ENCODE measurements around the gene CHN2.

DNA sequence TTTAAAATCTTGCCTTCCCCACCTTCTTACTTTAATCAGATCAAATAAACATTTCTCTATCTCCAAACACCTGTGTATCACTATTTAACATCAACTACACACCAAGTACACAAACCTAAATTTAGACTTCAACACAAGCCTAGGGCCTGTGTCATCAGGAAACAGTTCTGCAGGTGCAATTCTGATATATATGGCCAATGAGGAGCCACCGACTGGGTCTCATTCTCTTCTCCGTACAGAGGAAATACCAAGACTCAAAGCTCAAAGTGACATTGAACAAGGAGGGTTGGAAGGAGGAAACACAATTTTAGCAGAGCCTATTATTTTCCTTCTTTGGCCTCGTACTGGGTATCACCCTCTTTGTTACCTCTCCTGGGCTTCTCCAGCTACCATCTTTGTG is 216.4 kb downstream of the CHN2 start:
- no peak for TF ChIP-seq POLR2AphosphoS5 (IDR thresholded peaks at IDR 0.05)
- TF ChIP-seq, protein P1, sequence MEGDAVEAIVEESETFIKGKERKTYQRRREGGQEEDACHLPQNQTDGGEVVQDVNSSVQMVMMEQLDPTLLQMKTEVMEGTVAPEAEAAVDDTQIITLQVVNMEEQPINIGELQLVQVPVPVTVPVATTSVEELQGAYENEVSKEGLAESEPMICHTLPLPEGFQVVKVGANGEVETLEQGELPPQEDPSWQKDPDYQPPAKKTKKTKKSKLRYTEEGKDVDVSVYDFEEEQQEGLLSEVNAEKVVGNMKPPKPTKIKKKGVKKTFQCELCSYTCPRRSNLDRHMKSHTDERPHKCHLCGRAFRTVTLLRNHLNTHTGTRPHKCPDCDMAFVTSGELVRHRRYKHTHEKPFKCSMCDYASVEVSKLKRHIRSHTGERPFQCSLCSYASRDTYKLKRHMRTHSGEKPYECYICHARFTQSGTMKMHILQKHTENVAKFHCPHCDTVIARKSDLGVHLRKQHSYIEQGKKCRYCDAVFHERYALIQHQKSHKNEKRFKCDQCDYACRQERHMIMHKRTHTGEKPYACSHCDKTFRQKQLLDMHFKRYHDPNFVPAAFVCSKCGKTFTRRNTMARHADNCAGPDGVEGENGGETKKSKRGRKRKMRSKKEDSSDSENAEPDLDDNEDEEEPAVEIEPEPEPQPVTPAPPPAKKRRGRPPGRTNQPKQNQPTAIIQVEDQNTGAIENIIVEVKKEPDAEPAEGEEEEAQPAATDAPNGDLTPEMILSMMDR (IDR thresholded peaks at IDR 0.05), result no peak

Data from prostate gland (tissue), 2 donors.